ACC112 (cell line): ENCODE measurements around the gene ADAMTS4.

Source experiments
- H2AFZ ChIP-seq: fragments of 200-600 bp; sonication (generic); one replicate; pipeline ENCODE4 v1.6.0; 2017; ENCODE audit warnings: antibody characterized with exemption, low read length; ENCODE audit not compliant: unreplicated experiment
- H3K27ac ChIP-seq: fragments of 200-600 bp; sonication (generic); 2 replicates; pipeline ENCODE4 v1.5.1; 2014; ENCODE audit warnings: low read depth, mild to moderate bottlenecking, antibody characterized with exemption, low read length, moderate library complexity
- H3K27me3 ChIP-seq: fragments of 200-600 bp; sonication (generic); 2 replicates; pipeline ENCODE4 v1.6.1; 2014; ENCODE audit warnings: mild to moderate bottlenecking, antibody characterized with exemption, low read length, moderate library complexity, mixed read lengths; ENCODE audit not compliant: insufficient read depth
- H3K36me3 ChIP-seq: fragments of 200-600 bp; sonication (generic); 2 replicates; pipeline ENCODE4 v1.6.1; 2016; ENCODE audit warnings: mild to moderate bottlenecking, antibody characterized with exemption, low read length, moderate library complexity, mixed read lengths; ENCODE audit not compliant: insufficient read depth
- H3K4me1 ChIP-seq: fragments of 200-600 bp; sonication (generic); one replicate; pipeline ENCODE4 v1.6.1; 2016; ENCODE audit warnings: low read length, mixed read lengths; ENCODE audit not compliant: insufficient read depth, unreplicated experiment, control insufficient read depth
- H3K4me3 ChIP-seq: fragments of 200-600 bp; sonication (generic); 2 replicates; pipeline ENCODE4 v1.5.1; 2014; ENCODE audit warnings: mild to moderate bottlenecking, low read depth, low read length
- H3K79me2 ChIP-seq: fragments of 200-600 bp; sonication (generic); one replicate; pipeline ENCODE4 v1.6.0; 2016; ENCODE audit warnings: low read length; ENCODE audit not compliant: control insufficient read depth, unreplicated experiment, insufficient read depth

The ADAMTS4 gene

GRCh38 chr1:161161652-161162051 is 37.2 kb downstream of the ADAMTS4 start:
- H3K79me2 ChIP-seq = peaks cover 16% of the 10 kb centered on the region
- H3K27ac ChIP-seq = no peak overlapping the region

GRCh38 chr1:161160671-161161145 is 38.1 kb downstream of the ADAMTS4 start:
- peaks cover 9% of the 10 kb centered on the region; the same call in 1 of the 2 replicates for H3K36me3 ChIP-seq

More at GRCh38 chr1:161161652-161162051, 37.2 kb downstream of the ADAMTS4 start:
- H3K36me3 ChIP-seq = peaks cover 9% of the 10 kb centered on the region; the same call in 1 of the 2 replicates
- H2AFZ ChIP-seq = no peak overlapping the region
- H3K27me3 ChIP-seq = no peaks in the 10 kb centered on the region
- no peak overlapping the region; the same call in 1 of the 2 replicates for H3K4me3 ChIP-seq
- peaks cover 15% of the 10 kb centered on the region for H3K4me1 ChIP-seq

GRCh38 chr1:161159913-161160243 is 39.0 kb downstream of the ADAMTS4 start:
- Histone ChIP-seq H3K27ac (peak overlapping the region; percentile 43; the same call in 1 of the 2 replicates), H3K4me3 (peak overlapping the region; percentile 87), H3K4me1 (peaks cover 19% of the 10 kb centered on the region), H2AFZ (peak overlapping the region; percentile 76), H3K36me3 (peaks cover 9% of the 10 kb centered on the region; the same call in 1 of the 2 replicates), H3K79me2 (peaks cover 21% of the 10 kb centered on the region), H3K27me3 (no peaks in the 10 kb centered on the region)

More at GRCh38 chr1:161160671-161161145, 38.1 kb downstream of the ADAMTS4 start:
- H2AFZ ChIP-seq = no peak overlapping the region
- H3K27ac ChIP-seq = no peak overlapping the region
- H3K4me1 ChIP-seq = peaks cover 15% of the 10 kb centered on the region
- no peaks in the 10 kb centered on the region for H3K27me3 ChIP-seq
- H3K79me2 ChIP-seq = peaks cover 18% of the 10 kb centered on the region
- peak overlapping the region; percentile 87; the same call in 1 of the 2 replicates for H3K4me3 ChIP-seq

- Histone ChIP-seq H3K79me2 (peaks cover 21% of the 10 kb centered on the region), H3K36me3 (peaks cover 9% of the 10 kb centered on the region; the same call in 1 of the 2 replicates), H3K4me3 (peak within 1 kb of the TSS; percentile 87), H3K27ac (peak within 1 kb of the TSS; percentile 43; the same call in 1 of the 2 replicates), H3K27me3 (no peaks in the 10 kb centered on the region), H2AFZ (peak within 1 kb of the TSS; percentile 92), H3K4me1 (peaks cover 20% of the 10 kb centered on the region)
These were observed 39.6 kb downstream of the ADAMTS4 start, which contains the start of gene USP21 for GRCh38 chr1:161159087-161159912. Gene USP21, plus strand, starts transcription at chr1:161159500. Its CDS starts 1,141 bp downstream, at chr1:161160641.

- no peaks in the 10 kb centered on the region for H3K27me3 ChIP-seq
- peak overlapping the region; percentile 87 for H3K4me3 ChIP-seq
- peaks cover 20% of the 10 kb centered on the region for H3K4me1 ChIP-seq
- H2AFZ ChIP-seq = peak overlapping the region; percentile 92
- H3K36me3 ChIP-seq = peaks cover 6% of the 10 kb centered on the region; the same call in 1 of the 2 replicates
- peak overlapping the region; percentile 37; the same call in 1 of the 2 replicates for H3K27ac ChIP-seq
- peaks cover 21% of the 10 kb centered on the region for H3K79me2 ChIP-seq
These were observed 40.4 kb downstream of the ADAMTS4 start for GRCh38 chr1:161158316-161159010.

- Histone ChIP-seq H3K36me3 (peaks cover 6% of the 10 kb centered on the region; the same call in 1 of the 2 replicates), H3K27me3 (no peaks in the 10 kb centered on the region), H2AFZ (no peak overlapping the region), H3K79me2 (peaks cover 21% of the 10 kb centered on the region), H3K4me1 (peaks cover 23% of the 10 kb centered on the region), H3K27ac (no peak overlapping the region), H3K4me3 (no peak overlapping the region)
These were observed 41.0 kb downstream of the ADAMTS4 start for GRCh38 chr1:161157867-161158266.

GRCh38 chr1:161153682-161154337 is 45.0 kb downstream of the ADAMTS4 start, which contains the start of gene UFC1:
Gene UFC1, plus strand, starts transcription at chr1:161153978. Its CDS starts 20 bp downstream, at chr1:161153998.
- peak within 1 kb of the TSS; percentile 77 for H3K4me3 ChIP-seq
- peaks cover 13% of the 10 kb centered on the region for H3K4me1 ChIP-seq
- H3K36me3 ChIP-seq = no peaks in the 10 kb centered on the region
- H3K79me2 ChIP-seq = peaks cover 6% of the 10 kb centered on the region
- H3K27me3 ChIP-seq = no peaks in the 10 kb centered on the region
- peak within 1 kb of the TSS; percentile 40 for H2AFZ ChIP-seq
- peak within 1 kb of the TSS; percentile 85 for H3K27ac ChIP-seq

- Histone ChIP-seq H3K36me3 (no peaks in the 10 kb centered on the region), H3K4me1 (peaks cover 8% of the 10 kb centered on the region), H3K79me2 (peaks cover 6% of the 10 kb centered on the region), H3K4me3 (peak overlapping the region; percentile 77), H3K27ac (peak overlapping the region; percentile 85; the same call in 1 of the 2 replicates), H3K27me3 (no peaks in the 10 kb centered on the region), H2AFZ (peak overlapping the region; percentile 40)
These were observed 45.7 kb downstream of the ADAMTS4 start for GRCh38 chr1:161153176-161153575.

GRCh38 chr1:161145832-161146231 is 53.0 kb downstream of the ADAMTS4 start:
- H3K36me3 ChIP-seq = no peaks in the 10 kb centered on the region
- no peaks in the 10 kb centered on the region for H3K79me2 ChIP-seq
- no peaks in the 10 kb centered on the region for H3K4me1 ChIP-seq
- H3K27ac ChIP-seq = no peak overlapping the region
- no peaks in the 10 kb centered on the region for H3K27me3 ChIP-seq
- H2AFZ ChIP-seq = no peak overlapping the region
- no peak overlapping the region for H3K4me3 ChIP-seq
